CD14-positive monocyte (primary cell): ENCODE results near the gene GNAS. TPM values are rescaled to one million over a fixed set of nuclear protein-coding genes. Genes with fewer than 3 reads are reported as not detected.

Source experiments
- DNase-seq, 3 donors: peaks; one replicate each; pipeline ENCODE4 v3.0.0-alpha.2; 2011 to 2022
- H2AFZ ChIP-seq: 2 replicates; pipeline ENCODE4 v1.6.0; 2012; ENCODE audit warnings: mild to moderate bottlenecking, low read depth, low read length, inconsistent platforms; ENCODE audit not compliant: insufficient read depth, poor library complexity, severe bottlenecking
- H3K27ac ChIP-seq, 2 donors: 1 replicate in 1 of 2; 2 replicates in 1 of 2; pipeline ENCODE4 v1.5.1; 2012 to 2013; ENCODE audit warnings: low read length in 2 of 2, control low read depth in 1 of 2, inconsistent platforms in 1 of 2, low read depth in 1 of 2, mild to moderate bottlenecking in 1 of 2
- H3K27me3 ChIP-seq, 2 donors: one replicate each; pipeline versions ENCODE4 v1.6.0 to v1.6.1; 2011 to 2013; ENCODE audit warnings: low read length in 2 of 2; ENCODE audit not compliant: control insufficient read depth in 2 of 2, insufficient read depth in 2 of 2
- H3K36me3 ChIP-seq, 2 donors: replicated peaks in 1 of 2; 1 replicate in 1 of 2; 2 replicates in 1 of 2; pipeline versions ENCODE4 v1.5.1 to v1.6.1; 2012 to 2013; ENCODE audit warnings: low read length in 2 of 2, control low read depth in 1 of 2, inconsistent platforms in 1 of 2, mild to moderate bottlenecking in 1 of 2; ENCODE audit not compliant: insufficient read depth in 2 of 2, control insufficient read depth in 1 of 2
- H3K4me1 ChIP-seq, 2 donors: 1 replicate in 1 of 2; 2 replicates in 1 of 2; pipeline versions ENCODE4 v1.5.1 to v1.6.1; 2012 to 2013; ENCODE audit warnings: low read length in 2 of 2, control low read depth in 1 of 2, inconsistent platforms in 1 of 2, mild to moderate bottlenecking in 1 of 2, moderate library complexity in 1 of 2; ENCODE audit not compliant: insufficient read depth in 2 of 2, control insufficient read depth in 1 of 2
- H3K4me2 ChIP-seq: replicated peaks from 2 replicates; pipeline ENCODE3; 2012; ENCODE audit warnings: low read length, moderate library complexity, mild to moderate bottlenecking; ENCODE audit not compliant: poor library complexity, severe bottlenecking; ENCODE audit errors: extremely low read depth
- H3K4me3 ChIP-seq, 3 experiments: fragments of 200-600 bp in 1 of 3; sonication (generic) in 1 of 3; replicated peaks in 1 of 3; 1 replicate in 2 of 3; 2 replicates in 1 of 3; pipeline ENCODE4 v1.5.1; 2011 to 2013; ENCODE audit warnings: low read length in 3 of 3, mild to moderate bottlenecking in 3 of 3, control low read depth in 2 of 3, low read depth in 2 of 3, inconsistent platforms in 1 of 3, moderate library complexity in 1 of 3
- H3K79me2 ChIP-seq: 2 replicates; pipeline ENCODE4 v1.6.0; 2012; ENCODE audit warnings: mild to moderate bottlenecking, control low read depth, inconsistent platforms, low read length, moderate library complexity; ENCODE audit not compliant: insufficient read depth
- H3K9ac ChIP-seq: 2 replicates; pipeline ENCODE4 v1.6.0; 2017; ENCODE audit warnings: low read length, mild to moderate bottlenecking; ENCODE audit not compliant: insufficient read depth, poor library complexity, severe bottlenecking
- H3K9me3 ChIP-seq, 2 donors: replicated peaks in 1 of 2; 1 replicate in 1 of 2; 2 replicates in 1 of 2; pipeline versions ENCODE4 v1.5.1 to v1.6.1; 2012 to 2013; ENCODE audit warnings: low read length in 2 of 2, control low read depth in 1 of 2; ENCODE audit not compliant: control insufficient read depth in 1 of 2, insufficient read depth in 1 of 2
- H4K20me1 ChIP-seq: 2 replicates; pipeline ENCODE4 v1.6.0; 2012; ENCODE audit warnings: mild to moderate bottlenecking, low read length, control low read depth, moderate library complexity; ENCODE audit not compliant: insufficient read depth
- H3K27ac Mint-ChIP-seq, 7 donors: one replicate each; pipeline ENCODE4 v1.8.0; 2020; ENCODE audit warnings: mild to moderate bottlenecking in 7 of 7, mixed read lengths in 7 of 7, moderate library complexity in 6 of 7, inconsistent platforms in 2 of 7
- H3K27me3 Mint-ChIP-seq, 3 donors: one replicate each; pipeline ENCODE4 v1.8.0; 2021 to 2022; ENCODE audit warnings: low read depth in 3 of 3, mild to moderate bottlenecking in 3 of 3, mixed read lengths in 3 of 3, moderate library complexity in 3 of 3, inconsistent platforms in 1 of 3
- H3K36me3 Mint-ChIP-seq, 2 donors: one replicate each; pipeline ENCODE4 v1.8.0; 2020; ENCODE audit warnings: mixed read lengths in 2 of 2, inconsistent platforms in 1 of 2, mild to moderate bottlenecking in 1 of 2
- H3K4me1 Mint-ChIP-seq: one replicate; pipeline ENCODE4 v1.8.0; 2020; ENCODE audit warnings: mild to moderate bottlenecking, mixed read lengths
- H3K4me3 Mint-ChIP-seq, 2 donors: one replicate each; pipeline ENCODE4 v1.8.0; 2020; ENCODE audit warnings: mild to moderate bottlenecking in 2 of 2, mixed read lengths in 2 of 2, moderate library complexity in 1 of 2
- H3K9me3 Mint-ChIP-seq, 7 donors: one replicate each; pipeline ENCODE4 v1.8.0; 2020 to 2022; ENCODE audit warnings: mixed read lengths in 7 of 7, mild to moderate bottlenecking in 6 of 7, moderate library complexity in 6 of 7, inconsistent platforms in 2 of 7
- WGBS: methylation state at CpG from one replicate; pipeline ENCODE4 v1.1.5; 2013; ENCODE audit warnings: missing lambda C conversion rate; ENCODE audit not compliant: insufficient coverage; 5-methylcytosine and 5-hydroxymethylcytosine counted together
- intact Hi-C, 2 donors: fragments of 100-400 bp; cut with micrococcal nuclease; formaldehyde crosslinking; loops; one replicate each; pipeline versions ENCODE4 v1.15.0 to v1.15.1; 2023
- polyA plus RNA-seq, 3 donors: library from polyadenylated mRNA; depleted of rRNA in 1 of 3; unstranded in 2 of 3; stranded (reverse) in 1 of 3; fragments of 300-500 nt in 2 of 3; fragments of >200 nt in 1 of 3; fragmentation: Illumina TruSeq in 2 of 3; gene quantifications; 1 replicate in 2 of 3; 2 replicates in 1 of 3; pipeline ENCODE4 v1.2.3, GENCODE V29; 2012 to 2021
- TF ChIP-seq, protein P1 (sequence below): fragments of 200-600 bp; IDR thresholded peaks from one replicate; pipeline ENCODE4 v1.8.0; 2022; ENCODE audit warnings: antibody characterized with exemption, mild to moderate bottlenecking

Gene GNAS
- polyA plus RNA-seq, 3 donors: 109 to 1,105 (median 124) TPM

GRCh38 chr20:58816957-58817651 is 35.4 kb upstream of the GNAS start:
- Histone ChIP-seq H3K4me2 (no peak overlapping the region), H2AFZ (no peak overlapping the region), H3K27me3 (no peaks in the 10 kb centered on the region), H4K20me1 (no peaks in the 10 kb centered on the region), H3K4me3 (no peak overlapping the region), H3K9me3 (peaks cover 0 to 4% of the 10 kb centered on the region in 2 donors), H3K79me2 (no peaks in the 10 kb centered on the region), H3K4me1 (no peaks in the 10 kb centered on the region), H3K36me3 (no peaks in the 10 kb centered on the region), H3K27ac (no peak overlapping the region), H3K9ac (no peak overlapping the region)
- 96% methylated on average over 19 of the region's 30 CpGs for WGBS
- no peak overlapping the region for H3K4me3 Mint-ChIP-seq
- H3K4me1 Mint-ChIP-seq: no peaks in the 10 kb centered on the region
- peaks cover 2 to 11% (median 7%) of the 10 kb centered on the region in 7 donors for H3K9me3 Mint-ChIP-seq
- peaks cover 0 to 14% (median 13%) of the 10 kb centered on the region in 3 donors for H3K27me3 Mint-ChIP-seq
- TF ChIP-seq, protein P1, sequence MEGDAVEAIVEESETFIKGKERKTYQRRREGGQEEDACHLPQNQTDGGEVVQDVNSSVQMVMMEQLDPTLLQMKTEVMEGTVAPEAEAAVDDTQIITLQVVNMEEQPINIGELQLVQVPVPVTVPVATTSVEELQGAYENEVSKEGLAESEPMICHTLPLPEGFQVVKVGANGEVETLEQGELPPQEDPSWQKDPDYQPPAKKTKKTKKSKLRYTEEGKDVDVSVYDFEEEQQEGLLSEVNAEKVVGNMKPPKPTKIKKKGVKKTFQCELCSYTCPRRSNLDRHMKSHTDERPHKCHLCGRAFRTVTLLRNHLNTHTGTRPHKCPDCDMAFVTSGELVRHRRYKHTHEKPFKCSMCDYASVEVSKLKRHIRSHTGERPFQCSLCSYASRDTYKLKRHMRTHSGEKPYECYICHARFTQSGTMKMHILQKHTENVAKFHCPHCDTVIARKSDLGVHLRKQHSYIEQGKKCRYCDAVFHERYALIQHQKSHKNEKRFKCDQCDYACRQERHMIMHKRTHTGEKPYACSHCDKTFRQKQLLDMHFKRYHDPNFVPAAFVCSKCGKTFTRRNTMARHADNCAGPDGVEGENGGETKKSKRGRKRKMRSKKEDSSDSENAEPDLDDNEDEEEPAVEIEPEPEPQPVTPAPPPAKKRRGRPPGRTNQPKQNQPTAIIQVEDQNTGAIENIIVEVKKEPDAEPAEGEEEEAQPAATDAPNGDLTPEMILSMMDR: no peak
- no peak overlapping the region for H3K27ac Mint-ChIP-seq
- DNase-seq: no peak
- intact Hi-C loops: no loop called here
- no peaks in the 10 kb centered on the region for H3K36me3 Mint-ChIP-seq

- Histone ChIP-seq H3K4me3 (no peak overlapping the region), H3K27me3 (no peaks in the 10 kb centered on the region), H3K27ac (no peak overlapping the region), H3K36me3 (no peaks in the 10 kb centered on the region), H3K79me2 (no peaks in the 10 kb centered on the region), H3K4me1 (no peaks in the 10 kb centered on the region), H3K9ac (no peak overlapping the region), H2AFZ (no peak overlapping the region), H4K20me1 (no peaks in the 10 kb centered on the region), H3K4me2 (no peak overlapping the region), H3K9me3 (peaks cover 0 to 4% of the 10 kb centered on the region in 2 donors)
- Mint-ChIP-seq H3K9me3 (peaks cover 2 to 11% (median 7%) of the 10 kb centered on the region in 7 donors), H3K36me3 (no peaks in the 10 kb centered on the region), H3K27ac (no peak overlapping the region), H3K27me3 (peaks cover 0 to 16% (median 14%) of the 10 kb centered on the region in 3 donors), H3K4me3 (no peak overlapping the region), H3K4me1 (no peaks in the 10 kb centered on the region)
- TF ChIP-seq, protein P1: no peak
- DNase-seq: no peak
- WGBS: 96% methylated on average over 10 of the region's 10 CpGs
- intact Hi-C loops: no loop called here
Measured at GRCh38 chr20:58817748-58818147, 34.8 kb upstream of the GNAS start.
